Neural cell (in vitro differentiated cells): ENCODE data around the gene C14orf180.

ENCODE experiments used
- CTCF ChIP-seq: fragments of 450-650 bp; IDR thresholded peaks from 2 replicates; pipeline ENCODE4 v1.5.1; 2014; ENCODE audit warnings: antibody characterized with exemption, mild to moderate bottlenecking, moderate library complexity; ENCODE audit not compliant: poor library complexity, severe bottlenecking
- EZH2 ChIP-seq: fragments of 200-600, 300-800 bp; shearing (Covaris generic), sonication (generic); IDR thresholded peaks from 2 replicates; pipeline ENCODE4 v1.6.1; 2014; ENCODE audit warnings: antibody characterized with exemption, low read length, borderline replicate concordance, mild to moderate bottlenecking; ENCODE audit not compliant: insufficient read depth, poor library complexity, severe bottlenecking
- RAD21 ChIP-seq: fragments of 450-650 bp; conservative IDR thresholded peaks from 2 replicates; pipeline ENCODE4 v1.6.1; 2014; ENCODE audit warnings: antibody characterized with exemption, mild to moderate bottlenecking, moderate library complexity
- REST ChIP-seq: IDR thresholded peaks from 2 replicates; pipeline ENCODE4 v1.6.1; 2012; ENCODE audit warnings: borderline replicate concordance

- no peak for TF ChIP-seq CTCF
- TF ChIP-seq REST, result no peak
- no peak for TF ChIP-seq EZH2
- TF ChIP-seq RAD21, result no peak
Measured at GRCh38 chr14:104591506-104592291, 12.1 kb downstream of the C14orf180 start.
